ENCODE results near the gene ANAPC4. TPM values are rescaled to one million over a fixed set of nuclear protein-coding genes. Genes with fewer than 3 reads are reported as not detected.

ANAPC4 gene
- total and polyA plus RNA-seq, 10 donors, result 25.5 to 58.9 (median 43.5) TPM

- intact Hi-C loops (cut with DNase I; ENCODE audit: low total_unique reads), result no loop called here
- 88 to 100% (median 97%) methylated on average over 1 of the region's 1 CpG for WGBS, 5 donors
- H3K36me3 ChIP-seq, result peaks cover 0 to 100% (median 80%) of the 10 kb centered on the region in 6 donors
- DNase-seq, result no peak
- peaks cover 0 to 2% (median 0%) of the 10 kb centered on the region in 8 donors for H3K9me3 ChIP-seq
- TF ChIP-seq, protein P1, sequence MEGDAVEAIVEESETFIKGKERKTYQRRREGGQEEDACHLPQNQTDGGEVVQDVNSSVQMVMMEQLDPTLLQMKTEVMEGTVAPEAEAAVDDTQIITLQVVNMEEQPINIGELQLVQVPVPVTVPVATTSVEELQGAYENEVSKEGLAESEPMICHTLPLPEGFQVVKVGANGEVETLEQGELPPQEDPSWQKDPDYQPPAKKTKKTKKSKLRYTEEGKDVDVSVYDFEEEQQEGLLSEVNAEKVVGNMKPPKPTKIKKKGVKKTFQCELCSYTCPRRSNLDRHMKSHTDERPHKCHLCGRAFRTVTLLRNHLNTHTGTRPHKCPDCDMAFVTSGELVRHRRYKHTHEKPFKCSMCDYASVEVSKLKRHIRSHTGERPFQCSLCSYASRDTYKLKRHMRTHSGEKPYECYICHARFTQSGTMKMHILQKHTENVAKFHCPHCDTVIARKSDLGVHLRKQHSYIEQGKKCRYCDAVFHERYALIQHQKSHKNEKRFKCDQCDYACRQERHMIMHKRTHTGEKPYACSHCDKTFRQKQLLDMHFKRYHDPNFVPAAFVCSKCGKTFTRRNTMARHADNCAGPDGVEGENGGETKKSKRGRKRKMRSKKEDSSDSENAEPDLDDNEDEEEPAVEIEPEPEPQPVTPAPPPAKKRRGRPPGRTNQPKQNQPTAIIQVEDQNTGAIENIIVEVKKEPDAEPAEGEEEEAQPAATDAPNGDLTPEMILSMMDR (IDR thresholded peaks at IDR 0.05 in 8 of 11, conservative IDR thresholded peaks at IDR 0.05 in 3 of 11), result no peak
- TF ChIP-seq POLR2A (IDR thresholded peaks at IDR 0.05) (no peak), POLR2AphosphoS5 (IDR thresholded peaks at IDR 0.05) (no peak)
- no peaks in the 10 kb centered on the region for H3K4me1 ChIP-seq
- no peaks in the 10 kb centered on the region for H3K27me3 ChIP-seq (replicated peaks in 1 of 7)
- no peak overlapping the region for H3K4me3 ChIP-seq
- H3K27ac ChIP-seq, result no peak overlapping the region
Observed at GRCh38 chr4:25402521-25402920, 25.5 kb downstream of the ANAPC4 start.

- no peaks in the 10 kb centered on the region for H3K9me3 ChIP-seq
Observed at GRCh38 chr4:25403699-25404098, 26.6 kb downstream of the ANAPC4 start.

DNA sequence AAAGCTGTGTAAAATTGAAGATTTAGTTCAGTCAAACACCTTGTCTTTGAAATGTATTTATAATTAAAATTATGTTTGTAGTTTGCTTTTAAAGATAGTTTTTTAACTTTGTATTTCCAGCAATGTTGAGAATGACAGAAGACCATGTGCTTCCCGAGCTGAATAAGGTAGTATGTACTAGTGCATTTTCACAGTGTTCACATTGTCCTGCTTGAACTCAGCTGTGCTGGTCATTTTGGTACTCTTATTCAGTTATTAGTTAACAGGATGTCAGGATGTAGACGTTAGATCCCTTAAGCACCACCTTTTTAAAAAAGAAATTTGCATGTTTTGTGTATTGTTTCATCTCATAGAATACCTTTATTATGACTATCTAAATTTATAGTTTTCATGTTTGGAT is 28.4 kb downstream of the ANAPC4 start:
- H3K9me3 ChIP-seq, result no peaks in the 10 kb centered on the region
- H3K4me3 ChIP-seq, result no peak overlapping the region
- no peak overlapping the region for H3K27ac ChIP-seq
- no peak for DNase-seq
- no peaks in the 10 kb centered on the region for H3K27me3 ChIP-seq (replicated peaks in 1 of 7)
- peaks cover 0 to 100% (median 84%) of the 10 kb centered on the region in 6 donors for H3K36me3 ChIP-seq
- 60 to 75% (median 69%) methylated on average over 2 of the region's 2 CpGs for WGBS, 5 donors
- TF ChIP-seq POLR2AphosphoS5 (IDR thresholded peaks at IDR 0.05) (no peak), POLR2A (IDR thresholded peaks at IDR 0.05) (no peak)
- TF ChIP-seq, protein P1 (IDR thresholded peaks at IDR 0.05 in 8 of 11, conservative IDR thresholded peaks at IDR 0.05 in 3 of 11), result no peak
- H3K4me1 ChIP-seq, result no peaks in the 10 kb centered on the region
- intact Hi-C loops (cut with DNase I; ENCODE audit: low total_unique reads), result no loop called here

More at GRCh38 chr4:25403699-25404098, 26.6 kb downstream of the ANAPC4 start:
- H3K27me3 ChIP-seq (replicated peaks in 1 of 7), result no peaks in the 10 kb centered on the region
- no peaks in the 10 kb centered on the region for H3K4me1 ChIP-seq
- no peak overlapping the region for H3K27ac ChIP-seq
- H3K36me3 ChIP-seq, result peaks cover 0 to 100% (median 82%) of the 10 kb centered on the region in 6 donors
- DNase-seq, result no peak
- intact Hi-C loops (cut with DNase I; ENCODE audit: low total_unique reads), result no loop called here
- TF ChIP-seq, protein P1 (IDR thresholded peaks at IDR 0.05 in 8 of 11, conservative IDR thresholded peaks at IDR 0.05 in 3 of 11), result no peak
- no peak for TF ChIP-seq POLR2AphosphoS5 (IDR thresholded peaks at IDR 0.05)
- no peak for TF ChIP-seq POLR2A (IDR thresholded peaks at IDR 0.05)
- H3K4me3 ChIP-seq, result no peak overlapping the region

DNA sequence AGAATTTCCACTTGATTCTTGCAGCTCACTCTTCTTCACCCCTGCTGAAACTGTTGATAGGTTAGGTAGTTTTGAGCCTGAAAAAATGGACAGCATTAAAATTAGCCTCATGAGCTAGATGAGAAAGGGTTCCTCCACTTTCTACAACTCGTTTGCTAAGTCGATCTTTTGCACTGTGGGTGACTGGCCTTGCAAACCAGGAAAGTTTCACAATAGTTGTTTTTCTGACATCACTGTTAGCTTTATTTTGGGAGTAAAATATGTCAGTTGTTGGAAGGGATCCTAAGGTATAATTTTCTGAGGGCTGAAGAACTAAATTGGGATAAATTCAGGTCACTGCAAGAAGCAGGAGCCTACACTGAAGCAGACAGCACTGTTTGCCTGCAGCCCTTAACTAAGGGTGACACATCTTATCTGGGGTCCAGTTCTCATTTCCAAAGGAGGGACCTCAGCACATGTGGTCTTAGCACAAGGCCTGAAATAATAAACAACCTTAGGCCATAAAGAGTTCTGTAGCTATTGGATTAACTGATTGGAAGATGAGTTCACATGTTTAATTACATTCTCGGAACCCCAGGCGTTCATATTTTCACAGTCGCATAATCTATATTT is 29.1 kb downstream of the ANAPC4 start:
- Histone ChIP-seq H3K27ac (no peak overlapping the region), H3K4me1 (no peaks in the 10 kb centered on the region), H3K27me3 (replicated peaks in 1 of 7) (no peaks in the 10 kb centered on the region), H3K4me3 (no peak overlapping the region), H3K9me3 (no peaks in the 10 kb centered on the region), H3K36me3 (peaks cover 0 to 100% (median 86%) of the 10 kb centered on the region in 6 donors)
- no peak for TF ChIP-seq POLR2A (IDR thresholded peaks at IDR 0.05)
- TF ChIP-seq POLR2AphosphoS5 (IDR thresholded peaks at IDR 0.05), result no peak
- TF ChIP-seq, protein P1 (IDR thresholded peaks at IDR 0.05 in 8 of 11, conservative IDR thresholded peaks at IDR 0.05 in 3 of 11), result no peak
- intact Hi-C loops (cut with DNase I; ENCODE audit: low total_unique reads), result no loop called here
- 81 to 92% (median 85%) methylated on average over 5 of the region's 5 CpGs for WGBS, 5 donors
- DNase-seq, result no peak

Measured in spleen (tissue), 11 donors.